Natural killer cell (primary cell): ENCODE results near the gene RASGRF1. TPM values are rescaled to one million over a fixed set of nuclear protein-coding genes. Genes with fewer than 3 reads are reported as not detected.

Experiments
- ATAC-seq, 3 donors: fragments of 150-1000 bp in 2 of 3; fragments of 200-7000 bp in 1 of 3; cut with Tn5 transposase; 1 replicate in 1 of 3; 2 replicates in 2 of 3; pipeline ENCODE4 v1.10.0; 2021; ENCODE audit warnings: mild to moderate bottlenecking in 2 of 3, moderate library complexity in 2 of 3
- DNase-seq, 2 donors: peaks; one replicate each; pipeline versions ENCODE4 v3.0.0 to v3.0.0-alpha.2; 2013 to 2021; ENCODE audit warnings: mixed read lengths in 1 of 2
- H3K27ac ChIP-seq: one replicate; pipeline ENCODE4 v1.5.1; 2013; ENCODE audit warnings: mild to moderate bottlenecking, low read length
- H3K27me3 ChIP-seq: one replicate; pipeline ENCODE4 v1.6.1; 2013; ENCODE audit warnings: low read length; ENCODE audit not compliant: control insufficient read depth, insufficient read depth
- H3K36me3 ChIP-seq: one replicate; pipeline ENCODE4 v1.6.1; 2013; ENCODE audit warnings: low read length; ENCODE audit not compliant: control insufficient read depth, insufficient read depth
- H3K4me1 ChIP-seq: one replicate; pipeline ENCODE4 v1.6.1; 2013; ENCODE audit warnings: low read length; ENCODE audit not compliant: control insufficient read depth, insufficient read depth
- H3K4me3 ChIP-seq: one replicate; pipeline ENCODE4 v1.5.1; 2013; ENCODE audit warnings: low read length
- H3K9me3 ChIP-seq: one replicate; pipeline ENCODE4 v1.6.1; 2013; ENCODE audit warnings: low read length; ENCODE audit not compliant: control insufficient read depth, insufficient read depth
- H3K27ac Mint-ChIP-seq, 2 donors: one replicate each; pipeline ENCODE4 v1.8.0; 2022; ENCODE audit warnings: mild to moderate bottlenecking in 2 of 2, mixed read lengths in 2 of 2, moderate library complexity in 1 of 2
- H3K27me3 Mint-ChIP-seq, 2 donors: one replicate each; pipeline ENCODE4 v1.8.0; 2022; ENCODE audit warnings: low read depth in 2 of 2, mixed read lengths in 2 of 2
- H3K36me3 Mint-ChIP-seq: one replicate; pipeline ENCODE4 v1.8.0; 2022; ENCODE audit warnings: mixed read lengths
- H3K4me1 Mint-ChIP-seq, 2 donors: one replicate each; pipeline ENCODE4 v1.8.0; 2022; ENCODE audit warnings: mixed read lengths in 2 of 2
- H3K4me3 Mint-ChIP-seq: one replicate; pipeline ENCODE4 v1.8.0; 2022; ENCODE audit warnings: mild to moderate bottlenecking, moderate library complexity, mixed read lengths
- H3K9me3 Mint-ChIP-seq, 2 donors: one replicate each; pipeline ENCODE4 v1.8.0; 2022; ENCODE audit warnings: mixed read lengths in 2 of 2
- CTCF ChIP-seq: fragments of 200-600 bp; IDR thresholded peaks from one replicate; pipeline ENCODE4 v1.8.0; 2022; ENCODE audit warnings: antibody characterized with exemption
- WGBS: methylation state at CpG from one replicate; pipeline ENCODE4 v1.1.7; 2013; ENCODE audit warnings: missing lambda C conversion rate; ENCODE audit not compliant: insufficient coverage; 5-methylcytosine and 5-hydroxymethylcytosine counted together
- intact Hi-C: fragments of 100-400 bp; cut with micrococcal nuclease; formaldehyde crosslinking; loops from one replicate; pipeline ENCODE4 v1.14.2; 2022
- total RNA-seq, 4 donors: library from RNA; stranded (reverse); fragments of 120-200 nt in 1 of 4; gene quantifications; one replicate each; pipeline versions ENCODE4 v1.2.3 to v1.2.4, GENCODE V29; 2013 to 2022

Gene RASGRF1
- total RNA-seq, 3 donors from 2014 or later (not counting 1 experiment from before 2014, with no cell fraction given), result not detected

- H3K9me3 ChIP-seq, result no peaks in the 10 kb centered on the region
- H3K27ac Mint-ChIP-seq, result no peak overlapping the region
- no peaks in the 10 kb centered on the region for H3K4me1 ChIP-seq
- peaks cover 3% of the 10 kb centered on the region for H3K27me3 ChIP-seq
- H3K9me3 Mint-ChIP-seq, result no peaks in the 10 kb centered on the region
- no peak overlapping the region for H3K4me3 Mint-ChIP-seq
- H3K36me3 ChIP-seq, result no peaks in the 10 kb centered on the region
- ATAC-seq (no peak), DNase-seq (no peak)
- no peaks in the 10 kb centered on the region for H3K4me1 Mint-ChIP-seq
- H3K36me3 Mint-ChIP-seq, result no peaks in the 10 kb centered on the region
- H3K27me3 Mint-ChIP-seq, result peaks cover 22 to 39% of the 10 kb centered on the region in 2 donors
- H3K4me3 ChIP-seq, result no peak overlapping the region
- no peak for TF ChIP-seq CTCF
- no peak overlapping the region for H3K27ac ChIP-seq
- WGBS, result 82% methylated on average over 14 of the region's 14 CpGs
- intact Hi-C loops, result no loop called here
Measured at GRCh38 chr15:79083154-79083553, 7.4 kb downstream of the RASGRF1 start.

GRCh38 chr15:79082363-79083070 is 8.1 kb downstream of the RASGRF1 start:
- WGBS, result 85% methylated on average over 6 of the region's 6 CpGs
- Mint-ChIP-seq H3K27ac (no peak overlapping the region), H3K9me3 (no peaks in the 10 kb centered on the region), H3K27me3 (peaks cover 18 to 34% of the 10 kb centered on the region in 2 donors), H3K4me3 (no peak overlapping the region), H3K4me1 (no peaks in the 10 kb centered on the region), H3K36me3 (no peaks in the 10 kb centered on the region)
- no peak for ATAC-seq
- H3K27ac ChIP-seq, result no peak overlapping the region
- no peaks in the 10 kb centered on the region for H3K9me3 ChIP-seq
- no peak overlapping the region for H3K4me3 ChIP-seq
- no peaks in the 10 kb centered on the region for H3K4me1 ChIP-seq
- DNase-seq, result no peak
- no peak for TF ChIP-seq CTCF
- H3K36me3 ChIP-seq, result no peaks in the 10 kb centered on the region
- H3K27me3 ChIP-seq, result peaks cover 3% of the 10 kb centered on the region
- intact Hi-C loops, result no loop called here

- 60% methylated on average over 11 of the region's 11 CpGs for WGBS
- Histone ChIP-seq H3K36me3 (no peaks in the 10 kb centered on the region), H3K4me1 (no peaks in the 10 kb centered on the region), H3K27ac (no peak overlapping the region), H3K9me3 (no peaks in the 10 kb centered on the region), H3K27me3 (no peaks in the 10 kb centered on the region), H3K4me3 (no peak overlapping the region)
- DNase-seq (no peak), ATAC-seq (no peak)
- Mint-ChIP-seq H3K36me3 (no peaks in the 10 kb centered on the region), H3K4me3 (no peak overlapping the region), H3K4me1 (no peaks in the 10 kb centered on the region), H3K9me3 (no peaks in the 10 kb centered on the region), H3K27me3 (peaks cover 7 to 9% of the 10 kb centered on the region in 2 donors), H3K27ac (no peak overlapping the region)
- TF ChIP-seq CTCF, result no peak
- intact Hi-C loops, result no loop called here
Measured at GRCh38 chr15:79078763-79079410, 11.7 kb downstream of the RASGRF1 start.
